Activated CD4-positive, alpha-beta T cell treated with anti-CD3 and anti-CD28 coated beads for 24 hours (primary cell): ENCODE measurements around the gene CCL7.

Experiments used
- DNase-seq, 2 donors: peaks; one replicate each; pipeline ENCODE4 v3.0.0-alpha.2; 2020; ENCODE audit warnings: low read depth in 2 of 2

The CCL7 gene

DNA sequence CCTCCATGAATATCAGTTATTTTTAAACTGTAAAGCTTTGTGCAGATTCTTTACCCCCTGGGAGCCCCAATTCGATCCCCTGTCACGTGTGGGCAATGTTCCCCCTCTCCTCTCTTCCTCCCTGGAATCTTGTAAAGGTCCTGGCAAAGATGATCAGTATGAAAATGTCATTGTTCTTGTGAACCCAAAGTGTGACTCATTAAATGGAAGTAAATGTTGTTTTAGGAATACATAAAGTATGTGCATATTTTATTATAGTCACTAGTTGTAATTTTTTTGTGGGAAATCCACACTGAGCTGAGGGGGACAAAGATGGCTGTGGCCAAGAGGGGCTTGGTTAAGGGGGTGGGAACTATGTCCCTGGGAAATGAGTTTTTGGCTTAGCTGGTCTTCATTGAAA lies 17.9 kb downstream of the CCL7 start:
- no peak for DNase-seq

- no peak for DNase-seq
These were observed 20.6 kb downstream of the CCL7 start for GRCh38 chr17:34290586-34290985.

DNA sequence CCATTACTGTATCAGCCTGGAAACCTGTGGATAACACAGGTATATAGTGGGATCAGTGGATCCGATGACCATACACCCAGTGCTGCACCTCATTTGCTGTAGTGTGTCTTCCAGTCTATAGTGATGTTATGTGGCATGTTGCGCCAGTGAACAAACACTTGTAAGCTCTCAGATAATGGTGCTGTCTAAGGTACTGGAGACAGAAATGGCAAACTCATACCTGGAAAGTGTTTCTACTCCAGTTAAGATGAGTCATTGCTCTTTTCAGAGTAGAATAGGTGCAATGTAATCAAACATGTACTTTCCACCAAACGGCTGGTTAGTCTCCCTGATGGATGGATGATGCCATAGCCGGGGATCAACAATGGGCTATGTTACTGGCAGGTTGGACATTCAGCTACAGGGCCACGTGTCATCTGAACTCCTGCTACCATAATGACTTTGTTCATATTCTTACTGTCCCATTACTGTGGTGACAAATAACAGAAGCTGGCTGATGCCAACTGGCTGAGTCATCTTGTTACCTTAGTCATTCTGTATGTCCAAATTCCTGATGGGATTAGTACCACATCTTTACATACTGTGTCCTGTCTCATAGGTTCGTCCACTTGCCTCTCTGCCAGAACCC lies 21.8 kb downstream of the CCL7 start:
- DNase-seq, result no peak

GRCh38 chr17:34299027-34299426 lies 29.0 kb downstream of the CCL7 start:
- DNase-seq, result no peak

DNA sequence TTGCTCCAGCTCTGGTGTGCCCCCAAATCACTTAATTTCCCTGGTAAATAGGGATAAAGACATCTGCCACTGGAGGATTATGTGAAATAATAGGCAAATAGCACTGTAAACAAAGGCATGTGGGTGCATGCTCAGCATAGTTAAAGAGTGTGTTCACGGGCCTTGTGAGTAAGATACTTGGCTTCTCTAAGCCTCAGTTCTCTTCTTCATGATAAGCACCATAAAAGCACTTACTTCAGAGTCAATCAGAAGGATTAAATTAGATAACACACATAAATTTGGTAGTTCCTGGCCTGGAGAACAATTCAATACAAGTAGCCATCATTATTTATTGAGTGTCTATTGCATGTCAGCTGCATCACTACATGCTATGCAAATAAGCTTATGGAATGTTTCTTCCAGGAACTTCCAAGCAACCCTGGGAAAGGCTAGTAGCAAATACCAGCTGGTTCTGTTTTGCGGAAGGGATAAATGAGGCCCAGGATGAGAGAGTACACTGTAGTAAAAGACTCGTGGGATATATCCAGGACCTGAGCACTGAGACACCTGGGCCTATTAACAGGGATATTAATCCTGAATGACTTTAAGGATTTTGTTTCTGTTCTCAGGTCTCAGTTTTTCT lies 30.0 kb downstream of the CCL7 start:
- DNase-seq, result no peak

- no peak for DNase-seq
These were observed 30.8 kb downstream of the CCL7 start for GRCh38 chr17:34300652-34301370.

DNA sequence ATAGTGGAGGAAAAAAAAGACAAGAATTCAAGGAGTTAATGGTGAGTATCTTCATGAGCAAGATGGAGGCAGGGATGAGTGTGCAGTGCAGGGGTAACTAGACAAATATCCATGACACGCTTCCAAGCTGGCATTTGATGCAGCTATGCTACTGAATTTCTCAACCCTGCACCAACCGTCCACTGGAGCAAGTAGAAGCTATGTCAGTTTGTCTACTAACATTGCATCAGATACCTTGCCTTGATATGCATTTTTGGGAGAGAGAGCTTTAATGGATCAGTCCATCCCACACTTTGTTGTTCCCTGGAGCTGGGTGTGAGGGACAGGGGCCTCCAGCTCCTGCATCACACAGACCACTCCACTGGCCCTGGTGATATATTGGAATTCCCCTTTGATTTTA lies 32.0 kb downstream of the CCL7 start:
- no peak for DNase-seq

DNA sequence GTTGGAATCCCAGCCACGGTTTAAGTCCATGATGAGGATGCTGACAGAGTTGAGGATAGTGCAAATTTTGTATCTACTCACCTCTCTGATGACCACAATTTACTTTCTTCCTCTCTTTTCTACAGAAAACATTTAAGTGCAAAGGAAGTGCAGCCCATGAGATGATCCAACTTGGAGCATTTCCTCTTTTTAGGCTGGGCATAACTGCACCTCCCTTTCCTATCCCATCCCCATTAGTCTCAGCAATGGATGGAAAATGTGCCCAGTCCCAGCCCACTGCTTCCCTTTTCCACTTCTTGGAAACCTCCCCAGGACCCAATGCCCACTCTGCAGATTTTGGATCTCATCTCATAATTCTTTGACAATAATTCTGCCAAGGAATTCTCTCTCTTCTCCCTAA lies 32.6 kb downstream of the CCL7 start:
- DNase-seq, result no peak

DNA sequence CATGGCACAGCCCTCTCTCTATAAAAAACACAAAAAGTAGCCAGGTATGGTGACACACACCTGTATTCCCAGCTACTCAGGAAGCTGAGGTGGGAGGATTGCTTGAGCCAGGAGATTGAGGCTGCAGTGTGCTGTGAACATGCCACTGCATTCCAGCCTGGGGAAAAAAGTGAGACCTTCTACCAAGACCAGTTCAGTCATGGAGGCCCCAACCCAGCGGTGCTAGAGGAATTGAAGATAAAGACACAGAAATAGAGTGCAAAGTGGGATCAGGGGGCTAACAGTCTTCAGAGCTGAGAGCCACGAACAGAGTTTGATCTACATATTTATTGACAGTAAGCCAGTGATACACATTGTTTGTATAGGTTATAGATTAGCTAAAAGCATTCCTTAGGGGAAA lies 33.6 kb downstream of the CCL7 start:
- DNase-seq, result no peak

DNA sequence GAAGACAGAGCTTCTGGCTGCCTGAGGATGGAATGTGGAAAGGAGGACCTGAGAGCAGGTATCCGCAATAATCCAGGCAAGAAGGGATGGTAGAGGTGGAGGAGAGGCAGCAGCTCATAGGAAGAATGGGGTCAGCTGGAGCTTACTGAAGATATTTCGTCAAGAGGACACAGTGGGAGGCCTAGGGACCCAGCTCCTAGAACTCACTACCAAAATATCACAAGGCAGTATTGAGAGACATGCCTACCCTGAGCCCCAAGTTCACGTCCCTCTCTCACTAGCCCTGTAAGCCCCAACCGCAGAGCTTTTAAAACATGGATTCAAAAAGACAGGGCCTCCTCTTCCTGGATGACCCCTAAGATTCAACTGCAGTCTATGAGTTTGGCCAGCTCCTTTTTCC lies 35.0 kb downstream of the CCL7 start:
- DNase-seq, result no peak

- DNase-seq, result no peak
These were observed 35.6 kb downstream of the CCL7 start for GRCh38 chr17:34305606-34306005.

DNA sequence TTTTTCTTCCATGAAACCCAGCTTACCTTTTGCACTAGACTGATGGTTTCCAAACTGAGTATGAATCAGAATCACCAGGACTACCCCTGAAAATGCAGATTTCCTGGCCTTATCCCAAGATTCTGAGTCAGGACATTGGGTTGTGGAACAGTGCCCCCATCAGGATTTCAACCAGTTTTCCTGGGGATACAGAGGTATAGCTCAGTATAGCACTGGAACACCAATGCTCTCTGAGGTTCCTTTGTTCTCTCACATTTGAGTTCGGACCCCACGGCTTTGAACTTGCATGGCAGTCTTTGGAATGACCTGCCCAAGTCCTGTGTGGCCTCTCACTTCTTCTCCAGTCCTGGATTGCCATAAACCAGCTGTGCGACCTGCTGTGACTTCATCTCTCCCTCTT lies 36.4 kb downstream of the CCL7 start:
- no peak for DNase-seq

GRCh38 chr17:34307110-34307509 lies 37.1 kb downstream of the CCL7 start:
- no peak for DNase-seq

- DNase-seq, result no peak
These were observed 38.4 kb downstream of the CCL7 start for GRCh38 chr17:34308371-34308770.

- DNase-seq, result no peak
These were observed 41.3 kb downstream of the CCL7 start for GRCh38 chr17:34311291-34311690.

DNA sequence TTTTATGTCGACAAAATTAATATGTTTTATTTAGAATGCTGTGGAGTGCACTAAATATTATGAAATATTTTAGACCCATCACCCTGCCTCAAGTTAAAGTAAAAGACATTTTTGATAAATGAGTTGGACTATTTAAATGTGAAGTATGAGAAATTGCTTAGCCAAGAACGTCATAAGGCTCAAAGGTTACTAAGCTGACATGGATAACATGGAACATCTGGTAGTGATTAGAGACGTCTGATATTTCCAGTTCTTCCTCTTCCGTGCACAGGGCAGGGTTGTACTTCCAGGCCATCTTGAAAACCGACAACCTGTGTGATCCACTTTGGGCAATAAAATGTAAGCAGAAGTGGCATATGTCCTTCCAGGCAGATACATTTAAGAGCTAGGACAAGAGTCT lies 42.1 kb downstream of the CCL7 start:
- no peak for DNase-seq

- no peak for DNase-seq
These were observed 43.1 kb downstream of the CCL7 start for GRCh38 chr17:34313164-34313563.

DNA sequence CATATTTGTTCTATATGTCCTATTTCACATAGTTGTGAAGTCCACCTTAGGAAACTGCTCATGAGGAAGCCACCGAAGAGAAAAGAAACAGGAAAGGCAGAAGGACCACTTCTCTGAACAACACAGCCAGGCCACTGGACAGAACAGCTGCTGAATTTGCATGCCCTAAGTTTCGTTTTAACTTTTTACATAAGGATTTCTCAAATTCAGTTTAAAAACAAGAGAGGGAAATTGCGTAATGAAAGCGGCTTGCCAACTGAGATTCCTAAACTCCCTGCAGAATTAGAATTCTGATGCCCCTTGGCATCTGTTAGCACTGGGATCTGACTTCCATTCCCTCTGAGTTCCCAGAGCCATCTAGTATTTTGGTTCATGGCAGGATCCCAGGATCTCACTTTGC lies 44.3 kb downstream of the CCL7 start:
- no peak for DNase-seq

DNA sequence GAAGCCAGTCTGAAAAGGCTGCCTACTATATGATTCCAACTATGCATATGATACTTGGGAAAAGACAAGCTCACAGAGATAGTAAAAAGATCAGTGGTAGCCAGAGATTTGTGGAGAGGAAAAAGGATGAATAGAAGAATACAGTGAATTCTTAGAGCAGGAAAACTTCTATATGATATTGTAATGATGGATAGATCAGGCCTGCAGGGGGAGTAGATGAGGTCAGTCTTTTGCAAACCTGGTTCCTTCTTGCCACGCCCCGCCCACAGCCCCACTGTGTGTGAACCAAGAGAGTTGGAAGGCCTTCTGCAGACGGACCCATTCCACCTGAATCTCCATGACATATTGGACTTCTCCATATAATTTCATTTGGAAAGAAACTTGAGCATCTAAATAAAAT lies 48.5 kb downstream of the CCL7 start:
- DNase-seq, result no peak

GRCh38 chr17:34319039-34319483 lies 49.0 kb downstream of the CCL7 start, which contains the start of gene CCL8:
Gene CCL8, plus strand, starts transcription at chr17:34319435. Its CDS starts 67 bp downstream, at chr17:34319502.
- DNase-seq, result no peak
